Measurements from ENCODE around the gene ZFYVE28.
A peak's percentile ranks its signal among the peaks of the same experiment; 100 is the strongest.

ZFYVE28 gene

DNA sequence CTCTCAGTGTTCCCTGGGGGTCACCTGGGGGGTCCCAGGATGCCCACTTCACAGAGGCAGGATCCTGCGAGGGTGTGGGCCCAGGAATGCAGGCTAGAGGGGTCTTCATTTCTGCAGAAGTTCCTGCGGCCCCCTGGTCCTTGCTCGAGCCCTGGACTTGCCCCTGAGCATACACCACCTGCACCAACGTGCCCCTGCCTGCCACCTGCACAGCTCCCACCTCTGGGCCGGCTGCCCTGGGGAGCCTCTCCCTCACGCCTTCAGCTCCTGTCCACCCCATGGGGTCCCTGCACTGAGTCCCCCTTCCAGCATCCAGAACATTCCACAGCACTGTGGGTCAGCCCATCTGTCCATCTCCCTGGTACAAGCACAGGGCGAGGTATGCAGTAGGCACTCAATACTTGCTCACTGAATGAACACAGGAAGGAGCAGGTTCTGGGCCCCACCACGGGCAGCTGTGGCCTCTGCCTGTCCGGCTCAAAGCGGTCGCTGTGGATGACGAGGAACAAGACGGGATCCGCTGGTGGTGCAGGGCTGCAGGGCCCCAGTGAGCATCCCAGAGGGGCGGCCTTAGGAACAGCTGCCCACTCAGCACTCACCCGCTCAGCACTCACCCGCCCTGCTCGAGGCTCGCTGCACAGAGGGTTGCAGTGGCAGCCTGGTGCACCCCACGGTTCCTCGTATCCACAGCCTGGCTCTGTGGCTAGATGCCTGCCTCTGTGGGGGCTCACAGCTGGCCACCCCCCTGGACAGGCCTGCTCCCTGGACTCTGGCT, 86.1 kb downstream of the ZFYVE28 start:
- DNase-seq (ENCODE audit: low spot score), result no peak

DNA sequence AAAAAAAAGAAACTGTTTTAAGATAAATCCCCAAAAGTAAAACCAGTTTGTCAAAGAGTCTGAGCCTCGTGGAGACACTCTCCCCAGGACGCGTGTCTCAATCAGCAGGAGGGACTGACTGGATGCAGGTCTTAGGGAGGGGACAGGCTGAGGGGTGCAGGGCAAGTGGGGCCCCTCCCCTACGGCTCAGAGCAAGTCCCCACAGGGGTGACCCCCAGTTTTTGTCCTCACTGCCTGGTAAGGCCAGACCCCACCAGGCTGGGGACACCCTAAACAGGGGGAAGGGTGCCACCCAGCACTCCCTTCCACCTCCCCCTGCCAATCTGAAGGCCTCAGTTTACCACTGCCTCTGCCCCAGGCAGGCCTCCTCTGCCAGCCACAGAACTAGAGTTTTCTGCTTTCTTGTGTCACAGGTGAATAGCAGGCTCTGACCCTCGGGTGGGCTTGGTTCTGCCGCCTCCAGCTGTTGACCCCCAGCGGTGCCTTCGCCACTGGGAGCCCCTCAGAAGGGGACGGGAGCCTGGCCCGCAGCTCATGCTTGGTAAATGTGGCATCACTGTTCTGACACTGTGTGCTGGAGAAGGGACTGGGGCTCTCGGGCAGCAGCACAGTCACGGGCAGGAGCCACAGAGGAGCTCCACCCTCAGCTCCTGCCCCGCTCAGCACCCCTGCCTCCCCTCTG, 86.8 kb downstream of the ZFYVE28 start:
- no peak for DNase-seq (ENCODE audit: low spot score)

DNA sequence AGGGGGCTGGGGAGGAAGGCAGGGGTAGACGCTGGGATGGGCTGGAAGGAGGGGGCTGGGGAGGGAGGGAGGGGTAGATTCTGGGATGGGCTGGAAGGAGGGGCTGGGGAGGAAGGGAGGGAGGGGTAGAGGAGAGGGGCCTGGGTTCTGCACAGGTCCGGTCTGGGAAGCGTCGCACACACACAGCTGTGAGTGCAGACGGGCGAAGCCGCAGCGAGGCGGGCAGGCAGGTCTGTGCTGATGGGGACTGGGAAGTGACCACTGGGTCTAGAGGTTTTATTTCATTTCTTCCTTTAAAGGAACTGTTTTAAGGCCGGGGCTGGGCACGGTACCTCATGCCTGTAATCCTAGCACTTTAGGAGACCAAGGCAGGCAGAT, 87.4 kb downstream of the ZFYVE28 start:
- DNase-seq (ENCODE audit: low spot score), result no peak

DNA sequence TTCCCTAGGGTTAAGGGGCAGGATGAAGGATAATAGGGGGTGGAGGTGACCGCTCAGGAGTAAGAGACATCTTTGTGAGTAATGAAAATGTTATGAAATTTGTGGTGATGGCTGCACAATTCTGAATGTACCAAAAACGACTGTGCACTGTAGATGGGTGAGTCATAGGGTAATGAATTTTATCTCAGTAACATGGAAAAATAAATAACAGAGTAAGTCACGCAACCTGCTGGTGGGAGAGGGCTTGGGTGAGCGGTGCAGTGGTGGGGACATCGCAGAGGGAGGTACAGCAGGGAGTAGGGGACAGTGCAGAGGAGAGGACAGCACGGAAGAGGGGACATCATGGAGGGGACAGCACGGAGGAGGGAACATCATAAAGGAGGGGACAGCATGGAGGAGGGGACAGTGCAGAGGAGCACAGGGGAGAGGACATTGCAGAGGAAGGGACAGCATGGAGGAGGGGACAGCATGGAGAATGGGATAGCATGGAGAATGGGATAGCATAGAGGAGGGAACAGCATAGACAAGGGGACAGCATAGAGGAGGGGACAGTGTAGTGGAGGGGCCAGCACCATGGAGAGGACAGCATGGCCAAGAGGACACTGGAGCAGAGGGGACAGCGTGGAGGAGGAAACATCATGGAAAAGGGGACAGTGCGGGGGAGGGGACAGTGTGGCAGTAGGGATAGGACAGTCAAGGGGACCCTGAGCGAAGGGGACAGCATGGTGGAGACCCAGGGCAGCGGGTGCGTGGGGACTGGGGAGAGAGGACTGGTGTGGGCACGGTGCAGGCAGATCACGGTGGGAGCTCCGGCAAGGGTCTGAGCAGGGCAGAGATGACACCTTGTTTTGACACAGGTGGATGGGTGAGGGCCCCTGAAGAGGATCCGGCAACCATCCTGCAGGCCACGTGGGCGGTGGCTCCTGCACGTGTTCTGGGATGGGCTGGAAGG, 88.1 kb downstream of the ZFYVE28 start:
- DNase-seq (ENCODE audit: low spot score), result peak; percentile 93

DNA sequence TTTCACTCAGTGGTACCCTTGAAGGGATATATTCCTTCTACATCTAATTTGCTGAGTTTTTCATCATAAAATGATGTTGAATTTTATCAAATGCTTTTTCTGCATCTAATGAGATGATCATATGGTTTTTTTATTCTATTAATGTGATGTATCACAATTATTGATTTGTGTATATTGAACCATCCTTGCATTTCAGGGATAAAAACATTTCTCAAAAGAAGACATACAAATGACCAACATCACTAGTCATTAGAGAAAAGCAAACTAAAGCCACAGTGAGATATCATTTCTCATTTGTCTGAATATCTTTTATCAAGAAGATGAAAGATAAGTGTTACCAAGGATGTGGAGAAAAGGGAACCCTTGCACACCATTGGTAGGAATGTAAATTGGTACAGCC, 90.9 kb downstream of the ZFYVE28 start:
- no peak for DNase-seq (ENCODE audit: low spot score)

DNA sequence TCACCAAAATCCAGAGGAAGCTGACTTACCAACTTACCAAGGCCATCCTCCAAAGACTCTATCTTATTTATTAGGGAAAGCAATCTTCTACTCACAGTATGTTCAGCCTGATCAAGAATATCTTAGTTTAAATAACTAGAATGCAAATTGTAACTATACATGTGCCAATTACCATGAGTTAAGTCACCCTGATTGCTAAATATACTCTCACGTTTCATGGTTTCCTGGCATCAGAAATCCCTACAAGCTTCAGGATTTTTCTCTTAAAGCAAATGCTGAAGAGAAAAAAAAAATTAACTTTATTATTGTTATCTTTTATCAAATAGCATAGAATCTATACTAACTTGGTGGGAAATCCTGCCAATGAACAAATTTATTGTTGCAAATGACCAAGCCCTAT, 93.6 kb downstream of the ZFYVE28 start:
- no peak for DNase-seq (ENCODE audit: low spot score)

DNA sequence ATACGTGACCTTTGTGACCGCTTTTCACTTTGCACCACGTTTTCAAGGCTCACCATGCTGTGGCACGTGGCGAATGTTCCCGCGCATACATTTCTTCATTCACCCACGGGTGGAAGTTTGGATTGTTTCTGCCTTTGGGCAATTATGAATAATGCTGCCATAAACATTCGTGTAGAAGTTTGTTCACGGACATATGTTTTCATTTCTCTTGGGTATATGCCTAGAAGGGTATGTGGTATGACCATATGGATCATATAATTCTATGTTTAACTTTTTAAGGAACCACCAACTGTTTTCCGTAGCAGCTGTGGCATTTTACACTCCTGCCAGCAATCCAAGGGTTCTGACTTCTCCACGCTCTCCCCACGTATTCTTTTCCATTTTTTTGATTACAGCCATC, 95.6 kb downstream of the ZFYVE28 start:
- no peak for DNase-seq (ENCODE audit: low spot score)

DNA sequence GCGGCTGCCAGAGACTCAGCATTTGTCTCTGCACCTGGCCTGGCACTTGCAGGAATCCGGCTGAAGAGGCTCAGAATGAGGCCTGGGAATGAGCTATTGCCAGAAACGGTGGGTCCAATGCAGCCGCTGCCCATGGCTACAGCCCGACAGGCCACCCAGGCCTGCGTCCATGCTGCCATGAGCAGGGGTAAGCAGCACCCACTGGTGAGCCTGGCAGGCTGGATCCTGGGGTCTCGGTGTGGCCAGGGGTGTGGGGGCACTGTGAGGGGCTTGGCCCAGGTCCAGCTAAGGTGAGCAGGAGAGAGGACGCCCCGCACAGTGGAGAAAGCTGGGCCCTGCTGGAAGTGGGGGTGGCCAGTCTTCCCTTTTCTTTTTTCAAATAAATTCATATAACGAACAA, 96.2 kb downstream of the ZFYVE28 start:
- DNase-seq (ENCODE audit: low spot score), result no peak

DNA sequence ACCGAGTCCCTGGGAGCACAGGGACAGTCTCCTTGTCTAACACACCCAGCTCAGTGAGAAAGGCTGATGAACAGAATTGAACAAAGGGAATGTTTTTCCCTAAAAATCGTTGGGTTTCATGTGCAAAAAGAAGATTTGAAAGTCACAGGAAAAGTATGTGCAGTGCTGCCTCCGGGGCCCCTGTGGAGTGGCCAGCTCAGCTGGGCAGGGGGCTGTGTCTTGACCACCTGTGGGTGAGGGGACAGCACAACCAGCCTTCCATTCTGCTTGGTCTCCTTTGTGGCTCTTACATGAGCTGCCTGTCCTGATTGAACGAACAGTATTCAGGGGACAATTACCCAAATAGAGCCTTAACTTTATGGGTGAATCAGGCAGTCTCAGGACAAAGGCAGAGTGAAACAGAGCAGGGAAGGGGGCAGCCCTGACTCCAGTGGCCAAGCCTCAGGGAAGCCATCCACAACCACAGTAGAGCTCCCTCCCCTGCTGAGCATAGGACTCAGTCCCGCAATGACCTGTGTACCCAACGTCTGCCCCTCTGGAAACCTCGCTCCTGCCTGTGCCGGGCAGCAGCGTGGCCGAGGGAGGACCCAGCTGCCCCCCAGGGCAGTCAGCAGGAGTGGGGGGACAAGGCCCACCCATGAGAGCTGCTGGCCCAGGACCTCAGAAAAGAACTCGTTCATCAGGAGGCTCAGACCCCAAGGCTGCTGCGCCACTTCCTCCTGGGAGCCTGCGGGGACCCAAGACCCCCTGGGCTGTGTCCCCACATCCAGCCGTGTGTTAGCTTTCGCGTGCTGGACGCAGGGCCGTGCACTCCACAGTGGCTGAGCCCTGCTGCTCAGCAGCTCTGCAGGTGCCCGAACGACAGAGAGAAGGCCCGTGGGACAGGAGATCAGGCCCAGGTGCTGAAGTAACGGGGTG, 96.9 kb downstream of the ZFYVE28 start:
- no peak for DNase-seq (ENCODE audit: low spot score)

DNA sequence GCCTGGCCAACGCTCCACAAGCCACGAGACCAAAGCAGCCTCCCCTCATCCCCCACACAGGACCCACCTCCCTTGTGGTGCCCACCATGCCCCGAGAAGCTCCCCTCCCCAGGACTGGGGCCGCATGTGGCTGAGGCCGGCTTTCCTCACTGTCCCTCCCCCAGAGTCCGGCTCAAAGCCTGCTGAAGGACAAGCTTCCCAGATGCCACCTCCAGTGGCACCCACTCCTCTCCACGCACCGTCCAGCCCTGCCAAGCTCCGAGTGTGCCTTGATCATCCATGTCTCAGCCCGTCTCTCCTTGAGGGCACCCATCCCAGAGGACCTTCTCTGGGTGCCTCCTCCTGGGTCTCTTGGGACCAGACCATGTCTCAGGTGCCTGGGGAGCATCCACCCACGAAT, 97.7 kb downstream of the ZFYVE28 start:
- DNase-seq (ENCODE audit: low spot score), result no peak

DNA sequence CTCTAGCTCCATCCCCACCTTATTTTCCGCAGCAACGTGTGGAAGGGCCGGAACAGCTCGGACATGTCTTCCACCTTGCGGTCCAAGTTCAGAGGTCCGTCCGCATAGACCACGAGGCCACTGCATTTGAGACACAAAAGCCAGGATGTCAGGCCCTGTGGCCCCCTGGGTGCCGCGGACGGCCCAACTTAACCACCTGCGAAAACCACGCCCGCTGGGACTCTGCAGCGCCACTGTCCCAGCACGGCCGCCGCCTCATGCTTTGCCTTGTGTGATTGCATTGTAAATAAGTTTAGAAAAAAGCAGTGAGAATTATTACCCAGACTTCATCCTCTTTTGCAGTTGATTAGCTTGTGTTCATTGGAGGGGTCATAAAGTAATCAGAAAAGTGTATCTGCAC, 98.3 kb downstream of the ZFYVE28 start:
- no peak for DNase-seq (ENCODE audit: low spot score)

DNA sequence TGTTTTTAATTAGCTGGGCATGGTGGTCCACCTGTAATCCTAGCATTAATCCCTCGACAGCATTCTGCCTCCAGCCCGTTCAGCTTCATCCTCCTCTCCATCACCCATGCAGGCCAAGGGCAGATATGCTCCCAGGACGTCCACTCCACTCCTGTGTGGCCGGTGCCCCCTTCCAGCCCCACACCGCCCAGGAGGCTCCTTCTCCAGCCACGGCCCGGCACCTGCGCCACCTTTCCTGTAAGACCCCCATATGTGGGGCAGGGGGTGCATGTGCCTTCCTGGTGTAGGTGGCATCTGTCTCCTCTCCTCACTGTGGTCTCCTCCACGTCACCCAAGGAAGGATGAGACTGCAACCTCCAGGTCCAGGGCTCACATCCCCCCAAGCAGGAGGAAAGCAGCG, 99.6 kb downstream of the ZFYVE28 start:
- DNase-seq (ENCODE audit: low spot score), result no peak

DNA sequence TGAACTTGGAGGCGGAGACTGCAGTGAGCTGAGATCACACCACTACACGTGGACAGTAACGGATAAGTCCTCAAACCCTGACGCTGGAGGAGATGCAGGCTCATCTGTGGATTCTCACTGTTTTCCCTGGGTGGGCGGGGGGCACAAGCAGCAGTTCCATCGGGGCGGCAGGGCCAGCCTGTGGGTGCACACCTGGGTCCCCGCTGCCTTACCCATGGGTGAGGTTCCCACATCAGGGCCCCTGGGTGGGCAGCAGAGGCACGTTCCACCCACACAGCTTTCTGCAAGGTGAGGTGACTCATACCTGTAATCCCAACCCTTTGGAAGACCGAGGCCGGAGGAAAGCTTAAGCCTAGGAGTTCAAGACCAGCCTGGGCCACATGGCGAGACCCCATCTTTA, 100.0 kb downstream of the ZFYVE28 start:
- no peak for DNase-seq (ENCODE audit: low spot score)

DNA sequence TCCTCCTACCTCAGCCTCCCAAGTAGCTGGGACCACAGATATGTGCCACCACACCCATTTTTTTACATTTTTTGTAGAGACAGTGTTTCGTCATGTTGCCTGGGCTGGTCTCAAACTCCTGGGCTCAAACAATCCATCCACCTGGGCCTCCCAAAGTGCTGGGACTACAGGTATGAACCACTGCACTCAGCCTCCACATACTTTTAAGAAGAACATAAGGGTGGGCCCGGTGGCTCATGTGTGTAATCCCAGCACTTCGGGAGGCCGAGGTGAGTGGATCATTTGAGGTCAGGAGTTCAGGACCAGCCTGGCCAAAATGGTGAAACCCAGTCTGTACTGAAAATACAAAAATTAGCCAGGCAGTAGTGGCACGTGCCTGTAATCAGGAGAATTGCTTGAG, 105.1 kb downstream of the ZFYVE28 start:
- no peak for DNase-seq (ENCODE audit: low spot score)

DNA sequence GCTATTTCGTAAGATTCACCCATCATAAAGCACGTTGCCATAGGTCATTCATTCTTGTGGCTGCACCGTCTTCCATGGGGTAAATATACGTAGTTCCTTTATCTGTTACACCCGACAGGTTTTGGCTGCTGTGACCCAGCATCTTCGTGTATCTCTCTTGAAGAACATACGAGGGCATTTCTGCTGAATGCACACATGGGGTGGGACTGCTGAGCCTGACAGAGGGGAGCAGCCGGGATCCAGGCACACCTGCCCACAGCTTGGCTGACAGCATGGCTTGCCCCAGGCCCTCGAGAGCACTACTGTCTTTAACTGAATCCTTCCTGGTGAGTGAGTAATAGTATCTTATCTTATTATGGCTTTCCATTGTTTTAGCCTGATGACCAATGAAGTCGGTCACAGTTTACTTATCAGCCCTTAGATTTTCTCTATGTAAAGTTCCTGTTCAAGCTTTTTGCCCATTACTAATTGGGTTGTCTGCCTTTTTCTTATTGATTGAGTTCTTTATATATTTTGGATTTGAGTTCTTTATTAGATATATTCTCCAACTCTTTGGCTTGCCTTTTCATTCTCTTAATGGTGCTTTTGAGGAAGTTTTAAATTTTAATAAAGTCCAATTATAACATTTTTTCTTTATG, 111.6 kb downstream of the ZFYVE28 start:
- DNase-seq (ENCODE audit: low spot score), result no peak

DNA sequence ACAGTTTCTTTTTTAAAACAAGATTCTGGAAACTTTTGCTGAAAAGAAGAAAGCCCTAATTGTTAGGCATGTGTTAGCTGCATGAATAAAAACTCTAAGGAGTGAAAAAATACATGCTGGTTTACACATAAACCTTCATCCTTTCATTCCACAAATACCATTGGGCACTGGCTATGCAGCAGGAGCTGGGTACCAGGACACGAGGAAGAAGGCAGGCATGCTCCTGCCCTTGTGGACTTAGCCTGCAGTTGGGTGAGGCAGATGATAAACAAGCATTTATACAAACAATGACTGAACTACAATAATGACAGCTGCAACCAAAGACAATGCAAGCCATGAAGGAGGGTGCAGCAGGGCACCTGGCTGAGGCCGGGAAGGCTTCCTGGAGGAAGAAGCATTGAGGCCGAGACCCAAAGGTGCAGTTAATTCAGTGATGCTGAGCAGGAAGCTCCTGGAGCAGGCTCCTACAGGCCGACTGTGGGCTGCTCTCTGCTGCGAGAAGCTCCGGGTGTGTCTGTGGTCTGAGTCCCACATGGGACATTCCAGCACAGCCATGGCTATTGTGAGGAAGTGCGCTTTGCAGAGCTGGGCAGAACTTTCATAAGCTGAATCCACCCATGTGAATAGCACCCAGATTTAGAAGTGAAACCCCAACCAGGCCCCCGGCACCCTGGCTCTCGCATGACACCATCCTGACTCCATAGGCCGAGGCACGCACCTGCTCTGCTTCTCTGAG, 112.5 kb downstream of the ZFYVE28 start:
- no peak for DNase-seq (ENCODE audit: low spot score)

DNA sequence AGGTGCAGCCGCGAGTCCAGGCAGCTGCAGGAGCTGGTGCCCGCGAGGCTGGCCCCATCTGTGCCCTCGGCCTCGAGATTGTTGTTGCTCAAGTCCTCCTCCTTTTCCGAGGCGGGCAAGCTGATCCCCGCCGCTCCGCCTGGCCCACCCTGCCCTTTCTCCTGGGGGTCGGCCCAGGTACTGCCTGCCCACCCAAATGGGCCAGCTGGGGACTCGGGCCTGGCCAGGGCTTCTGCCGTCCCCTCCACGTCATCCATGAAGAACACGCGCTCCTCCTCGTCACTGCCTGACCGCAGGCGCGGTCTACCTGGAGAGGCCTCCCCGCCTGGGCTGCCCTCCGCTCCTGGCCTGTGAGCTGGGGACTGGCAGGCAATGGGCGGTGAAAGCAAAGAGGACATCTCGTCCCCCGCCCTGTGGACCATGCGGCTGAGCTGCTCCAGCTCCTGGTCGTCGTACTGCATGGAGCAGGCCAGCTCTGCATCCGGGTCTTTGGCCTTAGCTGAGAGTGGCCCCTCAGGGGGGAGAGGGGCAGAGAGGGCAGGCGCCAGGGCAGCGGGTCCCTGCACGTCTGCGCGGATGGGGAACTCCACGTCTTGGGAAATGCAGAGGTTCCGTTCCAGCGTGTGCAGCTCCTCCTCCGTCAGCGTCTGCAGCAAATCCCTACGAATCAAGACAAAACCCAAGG, 113.4 kb downstream of the ZFYVE28 start:
- no peak for DNase-seq (ENCODE audit: low spot score)

DNA sequence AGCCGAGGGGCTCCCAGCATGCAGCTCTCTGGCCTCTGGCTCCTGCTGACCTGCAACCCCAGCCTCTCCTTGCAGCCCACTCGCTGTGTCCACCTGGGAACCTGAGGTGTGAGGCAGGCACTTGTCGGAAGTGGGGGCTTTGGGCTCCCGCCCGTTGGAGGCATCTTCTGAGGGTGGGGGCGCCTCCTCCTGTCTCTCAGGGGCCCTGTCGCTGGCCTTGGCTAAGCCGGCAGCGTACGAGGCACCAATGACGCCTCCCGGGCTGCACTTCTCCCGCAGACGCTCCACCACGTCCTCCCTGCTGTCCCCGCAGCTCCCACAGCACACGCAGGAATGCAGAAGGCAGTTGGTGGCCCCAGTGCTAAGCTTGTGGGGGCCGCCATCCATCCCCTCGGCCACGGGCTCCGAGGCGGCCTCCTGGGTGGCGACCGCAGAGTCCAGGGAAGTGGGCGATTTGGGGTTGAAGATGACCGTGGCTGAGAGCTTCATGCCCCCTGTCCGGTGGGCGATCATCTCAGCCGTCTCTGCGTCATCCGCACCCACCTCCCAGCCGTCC, 114.0 kb downstream of the ZFYVE28 start:
- DNase-seq (ENCODE audit: low spot score), result no peak

DNA sequence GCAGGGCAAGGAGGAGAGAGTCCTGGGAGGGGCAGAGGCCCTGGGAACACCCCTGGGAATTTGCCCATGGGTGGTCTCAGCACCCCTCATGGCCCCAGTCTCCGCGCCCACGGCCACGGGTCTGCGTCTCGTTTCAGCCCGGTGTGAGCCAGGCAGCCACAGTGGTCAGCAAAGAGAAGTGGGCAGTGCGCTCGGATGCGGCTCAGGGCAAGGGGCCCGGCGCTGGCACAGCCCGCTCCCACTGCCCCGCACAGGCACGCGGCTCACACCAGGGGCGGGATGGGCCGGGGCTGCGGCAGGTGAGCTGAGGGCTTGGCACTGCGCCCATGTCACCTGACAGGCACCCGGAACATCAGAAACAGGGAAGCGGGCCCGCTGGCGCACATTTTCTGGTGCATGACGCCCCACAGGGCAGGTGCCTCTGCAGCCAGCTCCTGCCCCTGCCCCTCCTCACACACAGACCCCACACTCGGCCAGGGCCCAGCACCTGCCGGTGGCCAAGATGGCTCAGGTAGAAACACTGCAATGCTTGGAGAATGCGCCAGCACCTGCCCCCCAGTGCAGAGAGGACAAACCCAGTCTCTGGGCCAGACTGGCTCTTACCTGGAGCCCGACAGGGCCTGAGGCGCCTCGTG, 114.6 kb downstream of the ZFYVE28 start:
- DNase-seq (ENCODE audit: low spot score), result no peak
